Body of pancreas (tissue), 4 donors: Measurements from ENCODE around the gene AHCYL1. TPM values are rescaled to one million over a fixed set of nuclear protein-coding genes. Genes with fewer than 3 reads are reported as not detected.

Experiments used
- ATAC-seq: fragments of 150-250 bp; one replicate; pipeline ENCODE4 v1.9.1; 2016
- DNase-seq, 4 donors: peaks; one replicate each; pipeline ENCODE4 v3.0.0-alpha.2; 2019
- H3K27ac ChIP-seq, 4 donors: fragments of 200-600 bp; sonication (generic); 1 replicate in 3 of 4; 2 replicates in 1 of 4; pipeline versions ENCODE4 v1.5.1 to v1.6.1; 2016 to 2019; ENCODE audit warnings: mild to moderate bottlenecking in 1 of 4, mixed read lengths in 1 of 4, moderate library complexity in 1 of 4
- H3K27me3 ChIP-seq, 2 donors: fragments of 200-600 bp; sonication (generic); one replicate each; pipeline ENCODE4 v1.6.0; 2016; ENCODE audit warnings: mild to moderate bottlenecking in 1 of 2
- H3K36me3 ChIP-seq, 2 donors: fragments of 200-600 bp; sonication (generic); replicated peaks in 1 of 2; 2 replicates each; pipeline ENCODE4 v1.5.1; 2016; ENCODE audit warnings: low read depth in 2 of 2; ENCODE audit not compliant: insufficient read depth in 1 of 2
- H3K4me1 ChIP-seq: fragments of 200-600 bp; sonication (generic); one replicate; pipeline ENCODE4 v1.6.0; 2016
- H3K4me3 ChIP-seq, 2 donors: fragments of 200-600 bp; sonication (generic); 1 replicate in 1 of 2; 2 replicates in 1 of 2; pipeline ENCODE4 v1.5.1; 2016 to 2019
- H3K9me3 ChIP-seq, 3 donors: fragments of 200-600 bp; sonication (generic); 1 replicate in 2 of 3; 2 replicates in 1 of 3; pipeline ENCODE4 v1.5.1; 2016
- CTCF ChIP-seq, 7 experiments: fragments of 450-650 bp in 4 of 7; fragments of 200-600 bp in 3 of 7; sonication (generic) in 3 of 7; IDR thresholded peaks; one replicate each; pipeline ENCODE4 v1.5.1; 2016 to 2019; ENCODE audit warnings: antibody characterized with exemption in 7 of 7
- POLR2A ChIP-seq, 3 donors: fragments of 450-650 bp; IDR thresholded peaks; one replicate each; pipeline ENCODE4 v1.6.1; 2016; ENCODE audit warnings: antibody characterized with exemption in 3 of 3, mild to moderate bottlenecking in 2 of 3
- WGBS, 2 donors: methylation state at CpG; one replicate each; pipeline ENCODE4 v1.1.5; 2017; 5-methylcytosine and 5-hydroxymethylcytosine counted together
- intact Hi-C: fragments of 100-400 bp; cut with DNase I; formaldehyde crosslinking; loops from one replicate; pipeline ENCODE4 v1.15.1; 2023
- total RNA-seq, 2 donors: library from RNA; depleted of rRNA; stranded (reverse); fragments of >200 nt; gene quantifications; one replicate each; pipeline ENCODE4 v1.1.0, GENCODE V29; 2016

Gene AHCYL1
- total RNA-seq, 2 donors from 2014 or later: 38.4 to 61.6 TPM

- Histone ChIP-seq H3K27me3 (no peaks in the 10 kb centered on the region), H3K4me1 (peaks cover 23% of the 10 kb centered on the region), H3K4me3 (no peak overlapping the region), H3K27ac (no peak overlapping the region), H3K9me3 (no peaks in the 10 kb centered on the region), H3K36me3 (no peaks in the 10 kb centered on the region)
- TF ChIP-seq CTCF (IDR thresholded peaks at IDR 0.05) (peak; percentile 45 to 78 (median 63)), POLR2A (IDR thresholded peaks at IDR 0.05) (no peak)
- intact Hi-C loops: loop anchor here (5.0 to 10.0 kb wide), 2 partner anchors 203 to 346 kb away; no protein-coding TSS in a partner anchor
- DNase-seq (peak; percentile 56 to 70 (median 59)), ATAC-seq (no peak)
- WGBS, 2 donors: 27% methylated on average over 5 to 6 of the region's 6 CpGs
Observed at GRCh38 chr1:109980324-109981003, 4.1 kb upstream of the AHCYL1 start.

GRCh38 chr1:109981004-109981335, 3.6 kb upstream of the AHCYL1 start:
- no peak overlapping the region for H3K4me3 ChIP-seq
- no peak for TF ChIP-seq CTCF (IDR thresholded peaks at IDR 0.05)
- no peak for TF ChIP-seq POLR2A (IDR thresholded peaks at IDR 0.05)
- ATAC-seq (no peak), DNase-seq (no peak)
- H3K36me3 ChIP-seq: no peaks in the 10 kb centered on the region
- intact Hi-C loops: loop anchor here (5.0 to 10.0 kb wide), 2 partner anchors 204 to 346 kb away; no protein-coding TSS in a partner anchor
- no peaks in the 10 kb centered on the region for H3K27me3 ChIP-seq
- 52 to 68% methylated on average over 4 of the region's 4 CpGs for WGBS, 2 donors
- no peaks in the 10 kb centered on the region for H3K9me3 ChIP-seq
- H3K4me1 ChIP-seq: peaks cover 28% of the 10 kb centered on the region
- H3K27ac ChIP-seq: no peak overlapping the region

- H3K27me3 ChIP-seq: no peaks in the 10 kb centered on the region
- WGBS, 2 donors: 38 to 54% methylated on average over 5 of the region's 5 CpGs
- no peak for TF ChIP-seq POLR2A (IDR thresholded peaks at IDR 0.05)
- no peak for TF ChIP-seq CTCF (IDR thresholded peaks at IDR 0.05)
- H3K4me1 ChIP-seq: peaks cover 54% of the 10 kb centered on the region
- H3K36me3 ChIP-seq: no peaks in the 10 kb centered on the region
- no peak overlapping the region for H3K4me3 ChIP-seq
- H3K9me3 ChIP-seq: no peaks in the 10 kb centered on the region
- peak overlapping the region; percentile 11 to 98 (median 29) for H3K27ac ChIP-seq
- intact Hi-C loops: loop anchor here (5.0 to 10.0 kb wide), 2 partner anchors 206 to 349 kb away; no protein-coding TSS in a partner anchor
- ATAC-seq (no peak), DNase-seq (no peak)
Observed at GRCh38 chr1:109983380-109984189, 980 bp upstream of the AHCYL1 start.

- Histone ChIP-seq H3K27ac (peak overlapping the region; percentile 11 to 98 (median 29)), H3K9me3 (no peaks in the 10 kb centered on the region), H3K36me3 (no peaks in the 10 kb centered on the region), H3K27me3 (no peaks in the 10 kb centered on the region), H3K4me1 (peaks cover 55% of the 10 kb centered on the region), H3K4me3 (no peak overlapping the region)
- peak; percentile 2 for ATAC-seq
- intact Hi-C loops: loop anchor here (5.0 to 10.0 kb wide), 2 partner anchors 207 to 349 kb away; no protein-coding TSS in a partner anchor
- WGBS, 2 donors: 0 to 8% methylated on average over 7 of the region's 7 CpGs
- no peak for TF ChIP-seq CTCF (IDR thresholded peaks at IDR 0.05)
- no peak for TF ChIP-seq POLR2A (IDR thresholded peaks at IDR 0.05)
- no peak for DNase-seq
Observed at GRCh38 chr1:109984190-109984455, 442 bp upstream of the AHCYL1 start.
